ENCODE measurements around the gene NPLOC4. TPM values are rescaled to one million over a fixed set of nuclear protein-coding genes. Genes with fewer than 3 reads are reported as not detected.
"Not testable (repeated sequence)": the region's sequence is repeated elsewhere in the genome, so short reads cannot be mapped to it uniquely, and the experiment has no call there.

NPLOC4 gene
- total RNA-seq, 2 donors from 2014 or later: 77.7 to 87.3 TPM

DNA sequence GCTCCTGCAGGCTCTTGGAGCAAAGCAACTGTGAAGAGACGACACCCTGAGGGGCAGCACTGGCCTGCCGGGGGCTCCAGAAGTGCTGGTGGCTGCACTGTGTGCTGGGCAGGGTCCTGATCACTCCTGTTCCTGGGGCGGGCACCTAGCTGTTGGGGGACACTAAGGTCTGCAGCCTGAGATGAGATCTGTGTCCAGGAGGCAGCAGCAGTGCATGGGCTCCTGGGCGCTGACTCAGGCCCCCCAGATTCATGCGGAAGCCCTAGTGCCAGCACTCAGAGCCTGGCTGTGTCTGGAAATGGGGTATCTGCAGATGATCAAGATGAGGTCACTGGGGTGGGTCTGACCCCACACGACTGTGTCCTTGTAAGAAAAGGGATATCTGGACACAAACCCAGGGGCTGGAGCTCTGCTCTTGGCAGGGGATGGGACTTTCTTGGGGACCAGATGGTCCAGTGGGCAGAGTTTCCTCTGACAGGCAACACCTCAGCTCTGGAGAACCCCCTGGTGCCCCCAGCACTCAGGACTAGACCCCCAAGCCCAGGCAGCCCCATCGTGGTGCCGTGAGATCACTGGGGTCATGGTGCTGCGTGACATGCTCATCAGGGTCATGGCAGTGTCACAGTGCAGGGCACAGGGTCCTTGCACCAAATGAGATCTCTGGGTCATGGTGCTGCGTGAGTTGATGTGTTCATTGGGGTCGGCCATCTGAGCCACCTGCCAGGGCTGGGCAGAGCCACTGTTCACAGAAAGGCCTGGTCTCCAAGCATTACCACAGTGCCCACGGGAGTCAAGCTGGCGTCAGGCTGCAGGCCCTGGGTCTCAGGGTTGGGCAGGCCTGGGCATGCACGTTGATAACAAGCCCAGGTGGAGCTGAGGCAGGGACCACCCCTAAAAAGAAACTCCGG is 94.2 kb downstream of the NPLOC4 start:
- DNase-seq (ENCODE audit: low spot score): no peak
- intact Hi-C loops (cut with DNase I): no loop called here

DNA sequence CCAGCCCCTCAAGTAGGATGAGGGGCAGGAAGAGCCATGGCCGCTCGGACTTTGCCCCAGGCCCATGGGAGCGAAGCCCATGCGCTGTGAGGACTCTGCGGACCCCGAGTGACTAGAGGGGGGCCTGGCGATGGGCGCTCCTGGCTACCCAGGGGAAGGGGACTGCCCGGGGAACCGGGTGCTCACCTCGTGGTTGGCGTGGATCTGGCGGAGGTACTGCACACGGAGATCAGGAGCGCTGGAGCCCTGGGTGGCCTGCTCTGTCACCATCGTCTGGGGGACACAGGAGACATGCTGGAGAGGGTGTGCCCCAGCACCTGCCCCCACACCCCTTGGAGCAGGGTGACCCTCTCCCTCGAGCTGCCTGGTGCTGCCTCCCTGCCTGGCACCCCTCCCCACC is 95.8 kb downstream of the NPLOC4 start:
- no peak for DNase-seq (ENCODE audit: low spot score)
- intact Hi-C loops (cut with DNase I): no loop called here

DNA sequence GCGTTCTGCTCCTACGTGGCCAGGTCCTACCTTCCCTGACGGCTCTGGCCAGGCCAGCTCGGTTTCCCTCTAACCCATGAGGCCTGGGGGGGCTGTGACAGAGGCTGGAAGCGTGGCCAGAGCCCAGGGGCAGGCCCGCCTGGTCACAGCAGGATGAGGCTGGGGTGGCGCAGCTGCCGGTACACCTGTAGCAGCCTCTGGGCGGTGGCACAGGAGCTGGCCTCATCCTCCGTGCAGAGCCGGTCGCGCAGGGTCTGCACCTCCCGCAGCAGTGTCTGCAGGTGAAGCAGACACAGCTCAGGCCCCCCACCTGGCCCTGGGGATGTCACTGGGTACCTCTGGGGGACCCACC is 96.3 kb downstream of the NPLOC4 start:
- DNase-seq (ENCODE audit: low spot score): no peak
- intact Hi-C loops (cut with DNase I): no loop called here

DNA sequence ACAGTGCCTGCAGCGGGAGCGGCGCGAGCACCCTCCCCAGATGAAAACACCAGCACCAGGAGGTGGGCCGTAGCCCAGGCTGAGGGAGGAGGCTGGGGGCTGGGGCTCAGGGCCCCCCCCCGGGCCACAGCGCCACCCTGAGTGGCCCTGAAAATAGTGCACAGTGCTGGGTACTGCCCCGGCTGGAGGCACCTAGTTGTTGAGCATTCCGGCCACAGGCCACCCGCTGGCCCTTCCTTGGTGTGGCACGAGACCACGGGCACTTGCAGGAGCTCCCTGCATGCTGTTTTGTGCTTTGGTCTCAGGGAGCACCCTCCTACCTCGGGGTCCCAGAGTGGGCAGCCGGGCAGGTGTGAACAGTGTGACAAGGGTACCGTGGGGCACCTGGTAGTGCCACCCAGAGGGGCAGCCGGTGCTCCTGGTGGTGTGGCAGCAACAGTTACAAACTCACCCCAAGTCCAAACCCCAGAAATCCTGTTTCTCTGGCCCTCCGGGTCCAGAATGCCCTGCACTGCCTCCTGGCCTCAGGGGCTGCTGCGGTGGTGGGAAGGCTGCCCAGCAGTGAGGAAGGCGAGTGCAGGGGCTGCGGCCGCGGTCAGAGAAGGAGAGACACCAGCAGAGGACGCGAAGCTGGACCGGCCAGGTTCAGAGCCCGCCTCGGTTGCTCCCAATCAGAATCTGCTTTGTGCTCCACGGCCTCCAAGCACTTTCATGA is 96.8 kb downstream of the NPLOC4 start:
- intact Hi-C loops (cut with DNase I): no loop called here
- no peak for DNase-seq (ENCODE audit: low spot score)

DNA sequence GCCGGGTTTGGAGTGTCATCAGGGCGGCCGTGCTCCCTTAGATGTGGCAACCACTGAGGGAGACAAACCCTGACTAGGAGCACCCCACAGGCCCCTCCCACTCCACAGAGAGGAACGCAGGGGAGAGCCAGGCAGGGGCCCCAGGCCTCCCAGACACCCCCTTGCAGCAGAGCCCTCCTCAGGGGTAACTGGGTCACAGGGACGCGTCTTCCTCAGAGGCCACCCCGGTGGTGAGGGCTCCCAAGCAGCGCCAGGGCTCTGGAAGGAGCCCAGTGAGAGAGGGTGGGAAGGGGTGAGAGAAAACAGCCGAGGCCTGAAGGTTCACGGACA is 97.4 kb downstream of the NPLOC4 start:
- no peak for DNase-seq (ENCODE audit: low spot score)
- intact Hi-C loops (cut with DNase I): no loop called here

DNA sequence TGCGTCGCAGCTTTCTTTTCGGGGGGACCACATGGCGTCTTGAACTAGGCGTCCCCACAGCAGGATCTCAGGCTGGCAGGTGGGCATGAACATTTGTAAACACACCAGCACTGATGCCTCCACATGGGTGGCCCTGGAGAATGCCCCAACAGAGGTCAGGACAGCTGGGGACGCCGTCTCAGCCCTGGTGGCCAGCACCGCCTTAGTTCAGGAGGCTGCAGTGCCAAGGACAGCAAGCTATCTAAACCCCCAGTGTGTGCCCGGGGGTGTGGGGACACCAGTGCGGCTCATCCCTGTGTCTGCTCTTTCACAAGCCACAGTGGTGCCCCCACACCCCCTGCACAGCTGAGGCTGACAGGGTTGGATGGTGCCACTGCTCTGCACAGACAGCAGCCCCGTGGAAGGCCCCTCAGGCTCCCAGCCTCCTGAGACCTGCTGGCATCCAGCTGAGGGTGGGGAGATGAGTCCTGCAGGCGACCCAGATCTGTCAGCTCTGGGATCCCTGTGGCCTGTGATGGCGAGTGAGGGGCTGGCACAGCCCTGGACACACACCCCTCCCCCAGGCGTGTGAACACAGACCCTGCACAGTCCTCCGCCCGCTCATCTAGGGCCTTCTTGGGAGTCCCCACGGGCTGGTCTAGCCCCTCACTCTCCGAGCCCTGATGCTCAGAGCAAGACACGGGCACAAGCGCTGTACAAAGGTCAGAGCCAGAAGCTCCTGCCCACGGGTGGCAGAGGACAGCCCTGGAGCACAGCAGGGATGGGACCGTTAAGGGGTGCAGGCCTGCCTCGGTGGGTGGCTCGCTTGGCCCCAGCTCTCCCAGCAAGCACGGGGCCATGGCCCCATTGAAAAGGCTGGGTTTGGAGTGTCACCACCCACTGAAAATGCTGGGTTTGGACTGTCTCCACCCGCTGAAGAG is 98.0 kb downstream of the NPLOC4 start:
- DNase-seq (ENCODE audit: low spot score): no peak
- intact Hi-C loops (cut with DNase I): no loop called here

DNA sequence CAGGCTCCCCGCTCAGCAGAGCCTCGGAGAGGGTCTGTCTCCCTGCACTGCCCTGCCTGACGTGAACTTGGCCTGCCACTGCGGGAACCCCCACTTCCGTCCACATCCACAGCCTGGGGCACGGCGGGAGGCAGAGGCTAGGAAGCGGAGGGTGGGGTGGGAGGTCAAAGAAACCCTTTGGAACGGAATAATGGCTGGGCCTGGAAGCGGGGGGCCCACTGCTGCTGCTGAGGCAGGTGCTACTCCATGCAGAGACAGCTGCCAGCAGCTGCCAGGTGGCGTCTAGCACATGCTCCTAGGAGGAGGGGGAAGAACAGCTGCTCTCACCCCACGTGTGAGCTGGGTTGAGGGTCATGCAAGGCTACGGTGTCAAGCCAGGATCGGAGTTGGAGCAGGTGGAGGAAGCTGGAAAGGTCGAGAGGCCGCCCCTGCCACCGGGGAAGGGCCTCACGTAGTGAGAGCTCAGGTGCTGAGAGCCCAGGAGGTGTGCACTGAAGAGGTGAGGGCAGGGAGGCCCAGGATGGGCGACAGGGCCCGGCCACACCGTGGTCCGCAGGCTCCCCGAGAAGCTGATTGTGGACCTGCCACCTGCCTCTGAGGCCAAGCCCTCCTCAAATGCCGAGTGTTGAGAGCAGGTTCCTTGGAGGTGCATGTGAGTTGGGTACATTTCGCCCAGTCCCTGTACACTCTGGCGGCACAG is 98.9 kb downstream of the NPLOC4 start:
- intact Hi-C loops (cut with DNase I): no loop called here
- DNase-seq (ENCODE audit: low spot score): no peak

DNA sequence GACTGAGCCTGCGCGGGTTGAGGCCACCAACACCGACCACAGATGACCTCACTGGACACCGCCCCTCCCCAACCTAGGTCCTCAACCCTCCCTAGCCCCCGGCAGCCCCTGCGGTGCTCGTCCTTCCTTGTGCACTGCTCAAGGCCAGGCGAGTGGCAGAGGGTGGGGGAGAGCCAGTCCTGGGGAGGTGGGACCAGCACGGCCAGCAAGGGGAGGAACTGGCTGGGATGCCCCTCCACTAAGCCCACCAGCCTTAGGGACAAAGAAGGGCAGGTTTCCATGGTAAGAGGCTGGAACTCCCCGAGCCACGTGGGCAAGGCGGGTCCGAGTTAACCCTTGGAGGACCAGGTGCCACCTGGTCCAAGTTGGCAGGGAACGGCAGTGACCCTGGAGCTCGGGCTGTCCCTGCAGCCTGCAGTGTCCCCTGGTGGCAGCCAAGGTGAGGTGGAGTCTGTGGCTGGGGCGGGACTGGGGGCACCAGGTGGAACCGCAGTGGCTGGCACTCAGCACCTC is 99.5 kb downstream of the NPLOC4 start:
- no peak for DNase-seq (ENCODE audit: low spot score)
- intact Hi-C loops (cut with DNase I): no loop called here

DNA sequence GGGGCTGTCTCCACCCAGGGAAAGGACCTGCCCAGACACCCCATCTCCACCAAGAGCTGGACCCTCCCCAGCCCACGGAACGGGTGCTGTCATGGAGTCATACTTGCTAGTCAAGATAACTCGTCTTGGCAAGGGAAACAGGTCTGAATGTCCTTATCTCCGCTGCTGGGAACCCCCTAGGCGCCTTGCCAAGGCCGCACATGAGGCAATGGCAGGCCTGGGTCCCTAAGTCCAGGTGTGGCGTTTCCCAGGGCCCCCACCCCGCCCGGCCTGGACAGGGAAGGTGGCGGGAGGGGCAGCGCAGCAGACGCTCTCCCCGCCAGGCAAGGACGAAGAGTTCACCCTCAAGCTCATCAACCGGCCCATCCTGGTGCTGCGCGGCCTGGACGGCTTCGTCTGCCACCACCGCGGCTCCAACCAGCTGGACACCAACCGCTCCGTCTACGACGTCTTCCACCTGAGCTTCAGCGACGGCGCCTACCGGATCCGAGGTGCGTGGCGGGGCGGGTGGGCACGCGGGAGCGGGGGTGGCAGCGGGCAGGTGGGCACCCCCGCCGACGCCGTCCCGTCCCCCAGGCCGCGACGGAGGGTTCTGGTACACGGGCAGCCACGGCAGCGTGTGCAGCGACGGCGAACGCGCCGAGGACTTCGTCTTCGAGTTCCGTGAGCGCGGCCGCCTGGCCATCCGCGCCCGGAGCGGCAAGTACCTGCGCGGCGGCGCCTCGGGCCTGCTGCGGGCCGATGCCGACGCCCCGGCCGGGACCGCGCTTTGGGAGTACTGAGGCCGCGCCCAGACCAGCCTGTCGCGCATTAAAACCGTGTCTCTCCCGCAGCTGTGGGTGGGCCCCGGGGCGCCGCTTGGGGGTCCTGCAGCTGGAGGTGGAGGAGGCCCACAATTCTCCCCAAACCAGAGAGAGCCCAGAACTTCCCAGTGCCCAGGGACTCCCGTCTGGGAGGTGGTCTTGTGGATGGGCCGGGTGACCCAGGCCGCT is 100.3 kb downstream of the NPLOC4 start:
- intact Hi-C loops (cut with DNase I): no loop called here
- no peak for DNase-seq (ENCODE audit: low spot score)

DNA sequence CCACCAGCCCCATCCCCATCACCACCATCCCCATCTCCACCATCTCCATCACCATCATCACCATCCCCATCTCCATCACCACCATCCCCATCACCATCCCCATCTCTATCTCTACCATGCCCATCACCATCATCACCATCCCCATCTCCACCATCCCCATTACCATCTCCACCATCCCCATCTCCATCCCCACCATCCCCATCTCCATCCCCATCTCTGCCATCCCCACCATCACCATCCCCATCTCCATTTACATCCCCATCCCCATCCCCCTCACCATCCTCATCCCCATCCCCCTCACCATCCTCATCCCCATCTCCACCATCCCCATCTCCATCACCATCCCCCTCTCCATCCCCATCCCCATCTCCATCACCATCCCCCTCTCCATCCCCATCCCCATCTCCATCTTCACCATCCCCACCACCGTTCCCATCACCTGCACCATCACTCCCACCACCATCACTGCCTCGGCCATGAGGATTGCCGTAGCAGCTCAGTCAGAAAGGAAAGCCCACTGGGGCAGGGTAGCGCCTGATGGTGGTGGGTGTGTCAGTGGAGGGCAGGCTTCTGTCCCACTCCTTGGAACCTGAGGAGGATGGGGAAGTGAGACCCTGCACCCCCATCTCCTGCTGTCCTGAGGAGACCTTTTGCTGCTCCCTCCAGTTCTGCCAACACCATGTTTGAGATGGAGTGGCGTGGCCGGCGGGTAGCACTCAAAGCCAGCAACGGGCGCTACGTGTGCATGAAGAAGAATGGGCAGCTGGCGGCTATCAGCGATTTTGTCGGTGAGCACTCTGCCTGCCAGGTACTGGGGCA is 101.2 kb downstream of the NPLOC4 start:
- DNase-seq (ENCODE audit: low spot score): no peak
- intact Hi-C loops (cut with DNase I): no loop called here

DNA sequence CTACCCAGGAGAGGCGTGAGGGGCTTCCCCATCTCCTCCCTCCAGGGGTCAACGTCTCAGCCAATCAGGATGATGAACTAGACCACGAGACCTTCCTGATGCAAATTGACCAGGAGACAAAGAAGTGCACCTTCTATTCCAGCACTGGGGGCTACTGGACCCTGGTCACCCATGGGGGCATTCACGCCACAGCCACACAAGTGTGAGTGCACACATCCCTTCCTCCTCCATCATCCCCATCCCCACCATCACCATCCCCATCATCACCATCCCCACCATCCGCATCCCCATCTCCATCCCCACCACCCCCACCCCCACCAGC is 101.9 kb downstream of the NPLOC4 start:
- intact Hi-C loops (cut with DNase I): no loop called here
- no peak for DNase-seq (ENCODE audit: low spot score)

DNA sequence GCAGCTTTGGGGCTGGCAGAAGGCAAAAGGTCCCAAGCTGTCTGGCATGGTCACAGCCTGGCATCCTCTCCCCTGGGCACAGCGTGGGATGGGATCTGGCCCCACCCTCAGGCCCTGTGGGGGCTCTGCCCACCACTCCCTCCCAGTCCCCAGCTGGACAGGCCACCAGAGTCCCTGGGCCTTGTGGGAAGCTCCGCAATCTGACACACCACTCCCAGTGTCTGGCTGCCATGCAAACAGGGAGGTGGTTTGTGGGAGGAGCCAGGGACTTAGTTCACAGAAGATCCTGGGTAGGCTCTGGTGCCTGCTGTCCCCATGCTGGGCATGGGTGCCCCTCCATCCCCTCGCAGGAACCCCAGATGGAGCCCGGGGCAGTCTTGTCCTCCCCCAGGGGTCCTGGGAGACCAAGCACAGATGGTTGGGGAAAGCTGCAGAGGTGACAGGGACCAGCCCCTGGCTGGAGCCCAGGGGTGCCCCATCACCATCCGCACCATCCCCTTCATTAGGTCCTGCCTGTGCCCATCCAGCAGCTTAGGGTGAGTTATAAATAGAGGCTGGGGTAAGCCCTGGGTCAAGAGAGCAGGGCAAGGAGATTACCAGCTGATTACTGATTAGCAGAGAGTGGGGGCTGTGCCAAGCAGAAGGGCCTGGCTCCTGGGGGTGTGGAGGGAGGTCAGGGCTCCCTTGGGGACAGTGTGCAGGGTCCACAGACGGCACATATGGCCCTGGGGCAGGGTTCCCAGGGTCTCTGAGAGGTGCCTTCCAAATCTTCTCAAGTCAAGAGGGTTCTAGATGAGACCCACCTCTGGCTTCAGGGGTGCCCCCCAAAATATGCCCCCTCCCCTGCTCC is 102.5 kb downstream of the NPLOC4 start:
- no peak for DNase-seq (ENCODE audit: low spot score)
- intact Hi-C loops (cut with DNase I): no loop called here

DNA sequence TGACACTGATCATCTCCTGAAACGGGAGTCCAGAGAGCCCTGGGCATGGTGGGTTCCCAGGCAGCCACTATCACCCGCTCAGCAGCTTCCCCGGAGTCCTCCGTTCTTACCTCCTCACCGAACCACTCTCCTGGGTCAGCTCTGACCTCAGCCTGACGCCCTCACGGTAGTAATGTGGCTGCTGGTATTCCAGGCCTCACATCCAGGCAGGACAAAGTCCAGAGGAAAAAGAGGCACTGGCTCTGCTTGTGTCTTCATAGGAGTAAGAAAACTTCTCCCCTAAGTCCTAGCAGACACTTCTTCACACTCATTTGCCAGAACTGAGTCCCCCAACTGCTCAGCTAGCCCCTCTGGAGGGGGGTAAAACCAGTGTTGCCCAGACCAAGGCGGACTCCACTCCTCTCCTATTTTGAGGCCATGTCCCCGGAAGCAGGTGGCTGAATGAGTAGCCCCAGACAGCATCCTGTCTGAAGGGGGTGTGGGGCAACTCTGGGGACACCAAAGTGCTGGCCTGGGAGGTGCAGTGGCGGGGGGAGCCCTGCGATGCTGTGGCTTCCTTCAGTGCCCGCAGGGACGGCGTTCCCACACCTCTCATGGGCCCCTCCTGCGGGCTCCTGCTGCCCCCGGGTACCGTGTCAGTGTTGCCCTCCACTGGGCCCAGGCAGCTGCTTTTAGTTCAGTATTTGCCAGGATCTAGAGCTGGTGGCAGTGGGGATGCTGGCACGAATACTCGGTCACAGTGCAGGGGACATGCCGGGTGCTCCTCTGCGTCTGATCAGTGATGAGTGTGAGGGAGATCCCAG is 103.4 kb downstream of the NPLOC4 start:
- intact Hi-C loops (cut with DNase I): no loop called here
- DNase-seq (ENCODE audit: low spot score): no peak

DNA sequence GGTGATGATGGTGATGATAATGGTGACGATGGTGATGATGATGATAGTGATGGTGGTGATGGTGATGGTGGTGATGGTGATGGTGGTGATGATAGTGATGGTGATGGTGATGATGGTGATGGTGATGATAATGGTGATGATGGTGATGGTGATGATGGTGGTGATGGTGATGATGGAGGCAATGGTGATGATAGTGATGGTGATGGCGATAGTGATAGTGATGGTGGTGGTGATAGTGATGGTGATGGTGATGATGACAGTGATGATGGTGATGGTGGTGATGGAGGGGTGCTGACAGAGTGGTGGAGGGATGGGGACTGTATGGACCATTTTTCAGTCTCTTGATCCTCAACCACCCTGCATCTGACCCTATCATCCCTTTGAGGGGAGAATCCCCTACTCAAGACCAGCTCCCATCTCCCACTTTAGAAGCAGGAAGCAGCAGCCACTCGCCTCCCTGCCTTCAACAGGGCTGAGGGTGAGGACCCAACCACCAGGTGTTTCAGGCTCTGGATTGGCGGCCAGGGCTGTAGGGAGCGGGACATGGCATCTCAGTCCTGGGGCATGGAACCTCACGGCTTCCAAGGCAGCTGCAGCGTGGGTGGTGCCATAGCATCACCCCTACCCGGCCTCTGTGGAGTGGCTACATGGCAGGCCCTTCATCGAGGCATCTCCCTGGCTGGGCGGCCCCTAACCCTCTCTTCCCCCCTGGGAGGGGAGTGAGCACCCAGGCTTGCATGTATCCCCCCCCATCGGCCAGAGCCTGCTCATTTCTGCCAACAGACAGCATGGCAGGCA is 104.2 kb downstream of the NPLOC4 start:
- intact Hi-C loops (cut with DNase I): no loop called here
- DNase-seq (ENCODE audit: low spot score): no peak

DNA sequence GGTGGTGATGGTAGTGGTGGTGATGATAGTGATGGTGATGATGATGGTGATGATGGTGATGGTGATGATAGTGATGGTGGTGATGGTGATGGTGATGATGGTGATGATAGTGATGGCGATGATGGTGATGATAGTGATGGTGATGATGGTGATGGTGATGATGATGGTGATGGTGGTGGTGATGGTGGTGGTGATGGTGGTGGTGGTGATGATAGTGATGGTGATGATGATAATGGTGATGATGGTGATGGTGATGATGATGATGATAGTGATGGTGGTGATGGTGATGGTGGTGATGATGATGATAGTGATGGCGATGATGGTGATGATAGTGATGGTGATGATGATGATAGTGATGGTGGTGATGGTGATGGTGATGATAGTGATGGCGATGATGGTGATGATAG is 104.9 kb downstream of the NPLOC4 start:
- DNase-seq (ENCODE audit: low spot score); intact Hi-C loops (cut with DNase I): not testable (repeated sequence)

Measured in posterior vena cava (tissue), 2 donors.